Suprapubic skin (tissue), 4 donors: Measurements from ENCODE around the gene NID2. TPM values are rescaled to one million over a fixed set of nuclear protein-coding genes. Genes with fewer than 3 reads are reported as not detected.

Source experiments
- DNase-seq, 2 donors: peaks; one replicate each; pipeline ENCODE4 v3.0.0-alpha.2; 2019; ENCODE audit warnings: low spot score in 2 of 2
- H3K27ac ChIP-seq: fragments of 200-600 bp; sonication (generic); one replicate; pipeline ENCODE4 v1.5.1; 2019
- H3K27me3 ChIP-seq: fragments of 200-600 bp; sonication (generic); one replicate; pipeline ENCODE4 v1.5.1; 2019
- H3K36me3 ChIP-seq: fragments of 200-600 bp; sonication (generic); one replicate; pipeline ENCODE4 v1.5.1; 2019
- H3K4me1 ChIP-seq: fragments of 200-600 bp; sonication (generic); one replicate; pipeline ENCODE4 v1.5.1; 2019
- H3K4me3 ChIP-seq: fragments of 200-600 bp; sonication (generic); one replicate; pipeline ENCODE4 v1.5.1; 2019; ENCODE audit warnings: mild to moderate bottlenecking
- H3K9me3 ChIP-seq: fragments of 200-600 bp; sonication (generic); one replicate; pipeline ENCODE4 v1.5.1; 2019
- CTCF ChIP-seq, 2 donors: fragments of 200-600 bp in 1 of 2; fragments of 450-650 bp in 1 of 2; sonication (generic) in 1 of 2; IDR thresholded peaks; one replicate each; pipeline ENCODE4 v1.5.1; 2016 to 2019; ENCODE audit warnings: antibody characterized with exemption in 2 of 2, mild to moderate bottlenecking in 1 of 2, moderate library complexity in 1 of 2
- EP300 ChIP-seq: sonication (generic); formaldehyde crosslinking; IDR thresholded peaks from one replicate; pipeline ENCODE4 v1.6.1; 2017; ENCODE audit warnings: antibody characterized with exemption
- POLR2A ChIP-seq, 2 donors: fragments of 450-650 bp; IDR thresholded peaks; one replicate each; pipeline ENCODE4 v1.6.1; 2017; ENCODE audit warnings: antibody characterized with exemption in 2 of 2, mild to moderate bottlenecking in 2 of 2, moderate library complexity in 2 of 2
- POLR2AphosphoS5 ChIP-seq, 3 donors: sonication (generic); formaldehyde crosslinking; IDR thresholded peaks; one replicate each; pipeline ENCODE4 v1.6.1; 2017; ENCODE audit warnings: antibody characterized with exemption in 3 of 3
- whole genome bisulfite sequencing: methylation state at CpG from one replicate; pipeline ENCODE4 v1.1.5; 2018; 5-methylcytosine and 5-hydroxymethylcytosine counted together
- total RNA-seq, 4 donors: library from RNA; depleted of rRNA; stranded (reverse); fragments of >200 nt; gene quantifications; one replicate each; pipeline ENCODE4 v1.1.0, GENCODE V29; 2016

Gene NID2
- total RNA-seq, 4 donors from 2014 or later, result 1.0 to 4.3 (median 2.6) TPM

GRCh38 chr14:52075371-52075770, 6.5 kb upstream of the NID2 start:
- Histone ChIP-seq H3K4me3 (no peak overlapping the region), H3K4me1 (no peaks in the 10 kb centered on the region), H3K27ac (no peak overlapping the region), H3K9me3 (no peaks in the 10 kb centered on the region), H3K27me3 (no peaks in the 10 kb centered on the region), H3K36me3 (no peaks in the 10 kb centered on the region)
- no peak for DNase-seq
- TF ChIP-seq EP300 (no peak), CTCF (IDR thresholded peaks at IDR 0.05) (no peak), POLR2A (IDR thresholded peaks at IDR 0.05) (no peak), POLR2AphosphoS5 (IDR thresholded peaks at IDR 0.05) (no peak)
- WGBS, result 88% methylated on average over 4 of the region's 4 CpGs

- DNase-seq, result no peak
- Histone ChIP-seq H3K27ac (no peak overlapping the region), H3K4me3 (no peak overlapping the region), H3K27me3 (peaks cover 20% of the 10 kb centered on the region), H3K9me3 (no peaks in the 10 kb centered on the region), H3K4me1 (peaks cover 17% of the 10 kb centered on the region), H3K36me3 (no peaks in the 10 kb centered on the region)
- 48% methylated on average over 1 of the region's 1 CpG for WGBS
- TF ChIP-seq POLR2AphosphoS5 (IDR thresholded peaks at IDR 0.05) (no peak), CTCF (IDR thresholded peaks at IDR 0.05) (no peak), EP300 (no peak), POLR2A (IDR thresholded peaks at IDR 0.05) (no peak)
Observed at GRCh38 chr14:52073251-52073650, 4.4 kb upstream of the NID2 start.

GRCh38 chr14:52072266-52072780, 3.5 kb upstream of the NID2 start:
- no peak for TF ChIP-seq CTCF (IDR thresholded peaks at IDR 0.05)
- no peak for TF ChIP-seq POLR2AphosphoS5 (IDR thresholded peaks at IDR 0.05)
- TF ChIP-seq EP300, result no peak
- TF ChIP-seq POLR2A (IDR thresholded peaks at IDR 0.05), result no peak
- Histone ChIP-seq H3K27me3 (peaks cover 29% of the 10 kb centered on the region), H3K9me3 (no peaks in the 10 kb centered on the region), H3K4me3 (no peak overlapping the region), H3K36me3 (no peaks in the 10 kb centered on the region), H3K27ac (no peak overlapping the region), H3K4me1 (peaks cover 26% of the 10 kb centered on the region)
- 86% methylated on average over 2 of the region's 2 CpGs for WGBS
- DNase-seq, result no peak

GRCh38 chr14:52071675-52072074, 2.8 kb upstream of the NID2 start:
- Histone ChIP-seq H3K27ac (no peak overlapping the region), H3K9me3 (no peaks in the 10 kb centered on the region), H3K27me3 (peaks cover 36% of the 10 kb centered on the region), H3K36me3 (no peaks in the 10 kb centered on the region), H3K4me3 (no peak overlapping the region), H3K4me1 (peaks cover 26% of the 10 kb centered on the region)
- no peak for DNase-seq
- WGBS, result 57% methylated on average over 3 of the region's 3 CpGs
- TF ChIP-seq EP300 (no peak), CTCF (IDR thresholded peaks at IDR 0.05) (no peak), POLR2AphosphoS5 (IDR thresholded peaks at IDR 0.05) (no peak), POLR2A (IDR thresholded peaks at IDR 0.05) (no peak)

GRCh38 chr14:52070051-52070431, 1.2 kb upstream of the NID2 start:
- 61% methylated on average over 3 of the region's 3 CpGs for WGBS
- TF ChIP-seq POLR2AphosphoS5 (IDR thresholded peaks at IDR 0.05) (no peak), POLR2A (IDR thresholded peaks at IDR 0.05) (no peak), CTCF (IDR thresholded peaks at IDR 0.05) (no peak), EP300 (no peak)
- Histone ChIP-seq H3K27ac (no peak overlapping the region), H3K9me3 (no peaks in the 10 kb centered on the region), H3K27me3 (peaks cover 43% of the 10 kb centered on the region), H3K4me1 (peaks cover 26% of the 10 kb centered on the region), H3K36me3 (no peaks in the 10 kb centered on the region), H3K4me3 (peak overlapping the region; percentile 50)
- no peak for DNase-seq
